ENCODE results near the gene ATP6V1B1.
A peak's percentile ranks its signal among the peaks of the same experiment; 100 is the strongest.

ATP6V1B1 gene

GRCh38 chr2:70902067-70902442, 33.6 kb upstream of the ATP6V1B1 start:
- peak overlapping the region; percentile 71 for H3K4me3 ChIP-seq (ENCODE audit: insufficient read length, low read depth)
- peaks cover 12% of the 10 kb centered on the region for H3K36me3 ChIP-seq (ENCODE audit: insufficient read depth, insufficient read length, low read length)
- no peak for DNase-seq (ENCODE audit: low read depth, low spot score)
- peaks cover 66% of the 10 kb centered on the region for H3K27me3 ChIP-seq (ENCODE audit: insufficient read depth, insufficient read length)
- no peak for TF ChIP-seq YY1 (IDR thresholded peaks at IDR 0.05; ENCODE audit: insufficient read depth, insufficient read length)
- no peak for TF ChIP-seq ZNF274 (IDR thresholded peaks at IDR 0.05; ENCODE audit: low read depth, low read length)
- TF ChIP-seq SUZ12 (IDR thresholded peaks at IDR 0.05; ENCODE audit: extremely low read depth, insufficient read depth, insufficient read length): no peak
- H3K9ac ChIP-seq (ENCODE audit: insufficient read length, low read depth): peak overlapping the region; percentile 83
- H3K4me1 ChIP-seq (ENCODE audit: insufficient read depth, insufficient read length): peaks cover 3% of the 10 kb centered on the region
- H3K9me3 ChIP-seq (ENCODE audit: insufficient read depth, low read length): no peaks in the 10 kb centered on the region

DNA sequence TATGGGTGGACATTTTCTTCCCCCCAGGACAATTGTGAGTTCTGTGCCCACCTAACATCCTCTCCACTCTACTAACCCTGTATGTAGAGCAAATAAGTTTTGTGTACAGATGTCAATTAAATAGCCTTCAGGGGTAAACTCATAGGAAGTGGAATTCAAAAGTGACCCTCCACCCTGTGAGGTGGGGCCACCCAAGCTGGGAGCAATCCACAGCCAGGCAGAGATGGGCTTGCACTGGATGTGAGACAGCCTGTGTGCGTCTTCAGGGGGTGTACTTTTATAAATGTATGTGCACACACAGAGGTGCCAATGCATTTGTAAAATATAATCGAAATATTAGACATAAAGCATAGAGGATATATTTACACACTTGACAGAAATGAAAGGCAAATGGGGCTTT, 33.1 kb upstream of the ATP6V1B1 start:
- TF ChIP-seq YY1 (IDR thresholded peaks at IDR 0.05; ENCODE audit: insufficient read depth, insufficient read length): no peak
- TF ChIP-seq ZNF274 (IDR thresholded peaks at IDR 0.05; ENCODE audit: low read depth, low read length): no peak
- no peak for TF ChIP-seq SUZ12 (IDR thresholded peaks at IDR 0.05; ENCODE audit: extremely low read depth, insufficient read depth, insufficient read length)
- Histone ChIP-seq H3K36me3 (ENCODE audit: insufficient read depth, insufficient read length, low read length) (peaks cover 12% of the 10 kb centered on the region), H3K4me1 (ENCODE audit: insufficient read depth, insufficient read length) (peaks cover 3% of the 10 kb centered on the region), H3K27me3 (ENCODE audit: insufficient read depth, insufficient read length) (peaks cover 61% of the 10 kb centered on the region), H3K9ac (ENCODE audit: insufficient read length, low read depth) (no peak overlapping the region), H3K4me3 (ENCODE audit: insufficient read length, low read depth) (no peak overlapping the region), H3K9me3 (ENCODE audit: insufficient read depth, low read length) (no peaks in the 10 kb centered on the region)
- no peak for DNase-seq (ENCODE audit: low read depth, low spot score)

DNA sequence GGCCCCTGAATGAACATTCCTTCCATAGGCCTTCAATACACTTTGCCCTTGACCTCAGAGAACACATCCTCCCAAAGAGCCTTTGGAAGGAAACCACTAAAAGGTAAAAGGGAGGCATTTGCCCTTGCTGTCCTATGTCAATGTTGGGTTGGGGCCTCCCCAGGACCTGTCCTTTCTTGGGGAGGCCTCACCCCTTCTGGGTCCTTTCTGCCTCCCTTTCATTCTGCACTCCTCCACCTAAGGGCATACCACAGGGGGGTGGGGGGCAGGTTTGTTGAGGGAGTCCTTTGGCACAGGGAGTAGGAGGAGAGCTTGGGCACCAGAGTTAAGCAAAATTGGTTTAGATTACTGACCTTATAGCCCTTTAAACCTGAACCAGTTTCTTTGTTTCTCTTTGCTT, 32.5 kb upstream of the ATP6V1B1 start:
- Histone ChIP-seq H3K9ac (ENCODE audit: insufficient read length, low read depth) (no peak overlapping the region), H3K36me3 (ENCODE audit: insufficient read depth, insufficient read length, low read length) (peaks cover 12% of the 10 kb centered on the region), H3K27me3 (ENCODE audit: insufficient read depth, insufficient read length) (peaks cover 55% of the 10 kb centered on the region), H3K4me1 (ENCODE audit: insufficient read depth, insufficient read length) (peaks cover 3% of the 10 kb centered on the region), H3K9me3 (ENCODE audit: insufficient read depth, low read length) (no peaks in the 10 kb centered on the region), H3K4me3 (ENCODE audit: insufficient read length, low read depth) (no peak overlapping the region)
- no peak for DNase-seq (ENCODE audit: low read depth, low spot score)
- TF ChIP-seq YY1 (IDR thresholded peaks at IDR 0.05; ENCODE audit: insufficient read depth, insufficient read length): no peak
- no peak for TF ChIP-seq SUZ12 (IDR thresholded peaks at IDR 0.05; ENCODE audit: extremely low read depth, insufficient read depth, insufficient read length)
- no peak for TF ChIP-seq ZNF274 (IDR thresholded peaks at IDR 0.05; ENCODE audit: low read depth, low read length)

- H3K9me3 ChIP-seq (ENCODE audit: insufficient read depth, low read length): no peaks in the 10 kb centered on the region
- no peak overlapping the region for H3K4me3 ChIP-seq (ENCODE audit: insufficient read length, low read depth)
- H3K4me1 ChIP-seq (ENCODE audit: insufficient read depth, insufficient read length): peaks cover 3% of the 10 kb centered on the region
- no peak overlapping the region for H3K9ac ChIP-seq (ENCODE audit: insufficient read length, low read depth)
- peaks cover 12% of the 10 kb centered on the region for H3K36me3 ChIP-seq (ENCODE audit: insufficient read depth, insufficient read length, low read length)
- TF ChIP-seq YY1 (IDR thresholded peaks at IDR 0.05; ENCODE audit: insufficient read depth, insufficient read length) (no peak), ZNF274 (IDR thresholded peaks at IDR 0.05; ENCODE audit: low read depth, low read length) (no peak), SUZ12 (IDR thresholded peaks at IDR 0.05; ENCODE audit: extremely low read depth, insufficient read depth, insufficient read length) (no peak)
- H3K27me3 ChIP-seq (ENCODE audit: insufficient read depth, insufficient read length): peaks cover 49% of the 10 kb centered on the region
- no peak for DNase-seq (ENCODE audit: low read depth, low spot score)
These were observed 31.9 kb upstream of the ATP6V1B1 start for GRCh38 chr2:70903641-70904340.

- H3K27me3 ChIP-seq (ENCODE audit: insufficient read depth, insufficient read length): peaks cover 41% of the 10 kb centered on the region
- H3K9ac ChIP-seq (ENCODE audit: insufficient read length, low read depth): no peak overlapping the region
- no peak for DNase-seq (ENCODE audit: low read depth, low spot score)
- peaks cover 3% of the 10 kb centered on the region for H3K4me1 ChIP-seq (ENCODE audit: insufficient read depth, insufficient read length)
- no peak overlapping the region for H3K4me3 ChIP-seq (ENCODE audit: insufficient read length, low read depth)
- peaks cover 12% of the 10 kb centered on the region for H3K36me3 ChIP-seq (ENCODE audit: insufficient read depth, insufficient read length, low read length)
- no peaks in the 10 kb centered on the region for H3K9me3 ChIP-seq (ENCODE audit: insufficient read depth, low read length)
- TF ChIP-seq YY1 (IDR thresholded peaks at IDR 0.05; ENCODE audit: insufficient read depth, insufficient read length) (no peak), SUZ12 (IDR thresholded peaks at IDR 0.05; ENCODE audit: extremely low read depth, insufficient read depth, insufficient read length) (no peak), ZNF274 (IDR thresholded peaks at IDR 0.05; ENCODE audit: low read depth, low read length) (no peak)
These were observed 31.1 kb upstream of the ATP6V1B1 start for GRCh38 chr2:70904371-70905216.

DNA sequence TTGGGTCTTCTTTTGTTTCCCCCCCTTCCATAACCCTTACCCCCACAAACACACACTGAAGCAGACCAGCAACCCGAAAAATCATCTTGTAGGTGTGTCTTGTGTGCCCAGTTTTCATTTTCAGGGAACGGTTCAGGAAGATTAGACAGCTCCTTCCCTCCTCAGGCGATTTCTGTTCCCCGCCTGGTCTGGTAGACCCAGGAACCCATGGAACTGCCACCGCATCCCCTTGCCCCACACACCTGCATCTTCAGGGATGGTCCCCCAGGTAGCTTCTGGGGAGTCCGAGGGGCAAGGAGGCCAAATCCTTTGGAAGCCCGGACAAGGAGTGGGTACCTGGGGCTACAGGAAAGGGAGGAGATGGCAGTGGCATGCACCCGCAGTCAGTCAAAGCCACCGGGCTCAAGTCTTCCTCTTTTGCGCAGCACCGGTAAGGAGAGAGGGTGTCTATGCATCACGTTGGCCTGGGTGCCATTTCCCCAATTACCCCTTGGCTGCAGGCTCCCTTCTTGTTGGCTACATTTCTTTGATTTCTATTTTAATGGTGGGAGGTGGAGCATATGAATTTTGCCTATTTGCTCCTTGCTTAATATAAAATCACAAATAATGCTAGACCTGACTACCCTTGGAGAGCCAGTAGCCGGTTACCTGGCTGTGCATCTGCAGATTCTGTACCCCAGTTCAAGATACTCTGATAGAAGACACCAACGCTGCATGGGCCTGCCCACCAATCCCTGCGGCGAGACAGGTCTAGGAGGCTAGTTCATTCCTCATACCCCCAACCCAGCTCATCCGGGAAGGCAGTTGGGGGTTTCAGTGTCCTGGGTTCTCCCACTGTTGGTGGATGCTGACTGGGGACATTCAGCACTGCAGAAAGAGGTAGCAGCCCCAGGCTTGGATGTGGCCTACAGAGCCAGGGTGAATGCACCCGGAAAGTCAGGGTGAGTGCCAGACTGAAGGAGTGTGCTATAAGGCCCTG, 30.0 kb upstream of the ATP6V1B1 start:
- Histone ChIP-seq H3K4me1 (ENCODE audit: insufficient read depth, insufficient read length) (peaks cover 3% of the 10 kb centered on the region), H3K4me3 (ENCODE audit: insufficient read length, low read depth) (no peak overlapping the region), H3K9ac (ENCODE audit: insufficient read length, low read depth) (no peak overlapping the region), H3K9me3 (ENCODE audit: insufficient read depth, low read length) (no peaks in the 10 kb centered on the region), H3K27me3 (ENCODE audit: insufficient read depth, insufficient read length) (peaks cover 38% of the 10 kb centered on the region), H3K36me3 (ENCODE audit: insufficient read depth, insufficient read length, low read length) (peaks cover 12% of the 10 kb centered on the region)
- TF ChIP-seq ZNF274 (IDR thresholded peaks at IDR 0.05; ENCODE audit: low read depth, low read length) (no peak), YY1 (IDR thresholded peaks at IDR 0.05; ENCODE audit: insufficient read depth, insufficient read length) (no peak), SUZ12 (IDR thresholded peaks at IDR 0.05; ENCODE audit: extremely low read depth, insufficient read depth, insufficient read length) (no peak)
- no peak for DNase-seq (ENCODE audit: low read depth, low spot score)
